Neural cell (in vitro differentiated cells): ENCODE data around the gene DECR2. TPM values are rescaled to one million over a fixed set of nuclear protein-coding genes. Genes with fewer than 3 reads are reported as not detected.

Experiments used
- H2AFZ ChIP-seq: fragments of 200-600, 300-800 bp; sonication (generic), shearing (Covaris generic); 2 replicates; pipeline ENCODE4 v1.6.0; 2014; ENCODE audit warnings: low read depth, mild to moderate bottlenecking, antibody characterized with exemption, low read length, moderate library complexity
- H3F3A ChIP-seq: fragments of 200-600 bp; shearing (Covaris generic); 2 replicates; pipeline ENCODE4 v1.6.1; 2016; ENCODE audit warnings: mild to moderate bottlenecking, moderate library complexity, mixed read lengths, antibody characterized with exemption, low read length; ENCODE audit not compliant: insufficient read depth, poor library complexity, severe bottlenecking
- H3K27ac ChIP-seq: fragments of 200-600, 300-800 bp; sonication (generic), shearing (Covaris generic); 2 replicates; pipeline ENCODE4 v1.5.1; 2014; ENCODE audit warnings: mild to moderate bottlenecking, low read length, moderate library complexity
- H3K27me3 ChIP-seq: fragments of 300-800, 200-600 bp; sonication (generic), shearing (Covaris generic); 2 replicates; pipeline ENCODE4 v1.6.0; 2014; ENCODE audit warnings: mild to moderate bottlenecking, low read depth, low read length, moderate library complexity; ENCODE audit not compliant: insufficient read depth
- H3K36me3 ChIP-seq: fragments of 300-800, 200-600 bp; sonication (generic), shearing (Covaris generic); 2 replicates; pipeline ENCODE4 v1.5.1; 2014; ENCODE audit warnings: mild to moderate bottlenecking, antibody characterized with exemption, low read length, moderate library complexity; ENCODE audit not compliant: insufficient read depth
- H3K4me2 ChIP-seq: fragments of 300-800, 200-600 bp; sonication (generic), shearing (Covaris generic); 2 replicates; pipeline ENCODE4 v1.6.0; 2014; ENCODE audit warnings: mild to moderate bottlenecking, low read length
- H3K4me3 ChIP-seq: fragments of 300-800, 200-600 bp; sonication (generic), shearing (Covaris generic); 2 replicates; pipeline ENCODE4 v1.5.1; 2014; ENCODE audit warnings: mild to moderate bottlenecking, low read length, moderate library complexity
- H3K79me2 ChIP-seq: fragments of 200-600 bp; shearing (Covaris generic); replicated peaks from 2 replicates; pipeline ENCODE4 v1.6.0; 2014; ENCODE audit warnings: mild to moderate bottlenecking, low read length, moderate library complexity; ENCODE audit not compliant: insufficient read depth
- H3K9ac ChIP-seq: fragments of 300-800, 200-600 bp; sonication (generic), shearing (Covaris generic); 2 replicates; pipeline ENCODE4 v1.6.1; 2016; ENCODE audit warnings: mild to moderate bottlenecking, low read length, mixed read lengths
- H3K9me2 ChIP-seq: fragments of 200-600 bp; shearing (Covaris generic); 2 replicates; pipeline ENCODE4 v1.6.1; 2016; ENCODE audit warnings: mild to moderate bottlenecking, low read length, mixed read lengths; ENCODE audit not compliant: insufficient read depth
- H3K9me3 ChIP-seq: fragments of 200-600, 300-800 bp; sonication (generic), shearing (Covaris generic); 2 replicates; pipeline ENCODE4 v1.6.1; 2016; ENCODE audit warnings: mild to moderate bottlenecking, mixed run types, low read length, moderate library complexity, mixed read lengths
- H4K20me1 ChIP-seq: fragments of 200-600 bp; shearing (Covaris generic); 2 replicates; pipeline ENCODE4 v1.6.1; 2016; ENCODE audit warnings: mild to moderate bottlenecking, mixed run types; ENCODE audit not compliant: insufficient read depth
- EP300 ChIP-seq: fragments of 450-650 bp; conservative IDR thresholded peaks from 2 replicates; pipeline ENCODE4 v1.6.1; 2014; ENCODE audit warnings: antibody characterized with exemption, mild to moderate bottlenecking, moderate library complexity; ENCODE audit not compliant: poor library complexity, severe bottlenecking
- EZH2 ChIP-seq: fragments of 200-600, 300-800 bp; shearing (Covaris generic), sonication (generic); IDR thresholded peaks from 2 replicates; pipeline ENCODE4 v1.6.1; 2014; ENCODE audit warnings: antibody characterized with exemption, low read length, borderline replicate concordance, mild to moderate bottlenecking; ENCODE audit not compliant: insufficient read depth, poor library complexity, severe bottlenecking
- MXI1 ChIP-seq: fragments of 450-650 bp; conservative IDR thresholded peaks from 2 replicates; pipeline ENCODE4 v1.6.1; 2014; ENCODE audit warnings: antibody characterized with exemption, mild to moderate bottlenecking; ENCODE audit not compliant: poor library complexity, severe bottlenecking
- POLR2AphosphoS5 ChIP-seq: IDR thresholded peaks from 2 replicates; pipeline ENCODE4 v1.6.1; 2012
- RAD21 ChIP-seq: fragments of 450-650 bp; conservative IDR thresholded peaks from 2 replicates; pipeline ENCODE4 v1.6.1; 2014; ENCODE audit warnings: antibody characterized with exemption, mild to moderate bottlenecking, moderate library complexity
- SMC3 ChIP-seq: fragments of 450-650 bp; conservative IDR thresholded peaks from 2 replicates; pipeline ENCODE4 v1.6.1; 2014; ENCODE audit warnings: antibody characterized with exemption, mild to moderate bottlenecking, moderate library complexity; ENCODE audit not compliant: poor library complexity
- TAF1 ChIP-seq: IDR thresholded peaks from 2 replicates; pipeline ENCODE4 v1.6.1; 2012; ENCODE audit warnings: low read depth
- polyA plus RNA-seq: library from polyadenylated mRNA; depleted of rRNA; stranded (reverse); fragments of >200 nt; gene quantifications from 2 replicates; pipeline ENCODE4 v1.2.3, GENCODE V29; 2014
- TF ChIP-seq, protein P1 (sequence below): fragments of 450-650 bp; IDR thresholded peaks from 2 replicates; pipeline ENCODE4 v1.5.1; 2014; ENCODE audit warnings: antibody characterized with exemption, mild to moderate bottlenecking, moderate library complexity; ENCODE audit not compliant: poor library complexity, severe bottlenecking
- TF ChIP-seq, protein P2 (sequence below): IDR thresholded peaks from 2 replicates; pipeline ENCODE4 v1.6.1; 2012; ENCODE audit warnings: borderline replicate concordance

Gene DECR2
- polyA plus RNA-seq, 1 donor from 2014 or later = 58.8 TPM

DNA sequence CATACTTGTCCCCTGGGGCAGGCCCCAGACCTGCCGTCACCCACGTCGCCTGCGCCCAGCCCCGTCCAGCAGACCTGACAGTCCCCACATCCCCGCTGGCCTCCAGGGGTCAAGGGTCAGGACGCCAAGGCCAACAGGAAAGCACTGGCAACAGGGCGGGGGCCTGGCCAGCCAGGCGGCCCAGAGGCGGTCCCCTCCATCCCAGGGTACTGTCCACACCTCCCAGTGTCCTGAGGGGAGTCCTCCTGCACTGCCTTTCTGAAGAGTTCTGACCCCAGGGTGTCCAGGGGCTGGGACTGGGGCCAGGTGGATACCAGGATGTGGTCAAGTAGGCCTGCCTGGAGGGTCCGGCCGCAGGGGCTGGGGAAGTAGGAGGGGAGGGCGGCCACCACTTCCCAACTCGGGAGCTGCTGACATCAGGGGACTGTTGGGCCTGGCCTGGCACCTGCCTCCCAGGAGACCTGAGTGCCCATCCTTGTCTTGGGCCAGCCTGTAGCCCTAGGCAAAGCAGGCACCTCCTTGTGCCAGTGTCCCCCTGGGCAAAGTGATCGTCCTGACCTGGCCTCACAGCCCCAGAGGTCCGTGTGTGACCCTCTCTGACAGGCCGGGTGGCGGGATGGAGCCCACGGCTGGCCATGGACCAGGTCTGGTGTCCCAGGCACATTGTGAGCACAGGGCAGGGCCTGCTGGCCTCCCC is 42.5 kb upstream of the DECR2 start:
- H3F3A ChIP-seq = no peaks in the 10 kb centered on the region
- H3K9me3 ChIP-seq = no peaks in the 10 kb centered on the region
- no peak overlapping the region for H3K27ac ChIP-seq
- H3K36me3 ChIP-seq = no peaks in the 10 kb centered on the region
- H4K20me1 ChIP-seq = no peaks in the 10 kb centered on the region
- H2AFZ ChIP-seq = no peak overlapping the region
- no peaks in the 10 kb centered on the region for H3K27me3 ChIP-seq
- no peak overlapping the region for H3K9ac ChIP-seq
- no peaks in the 10 kb centered on the region for H3K79me2 ChIP-seq
- H3K4me2 ChIP-seq = no peak overlapping the region
- H3K9me2 ChIP-seq = no peaks in the 10 kb centered on the region
- no peak overlapping the region for H3K4me3 ChIP-seq
- TF ChIP-seq EZH2 (no peak), POLR2AphosphoS5 (no peak), TAF1 (no peak), RAD21 (no peak)
- TF ChIP-seq, protein P1, sequence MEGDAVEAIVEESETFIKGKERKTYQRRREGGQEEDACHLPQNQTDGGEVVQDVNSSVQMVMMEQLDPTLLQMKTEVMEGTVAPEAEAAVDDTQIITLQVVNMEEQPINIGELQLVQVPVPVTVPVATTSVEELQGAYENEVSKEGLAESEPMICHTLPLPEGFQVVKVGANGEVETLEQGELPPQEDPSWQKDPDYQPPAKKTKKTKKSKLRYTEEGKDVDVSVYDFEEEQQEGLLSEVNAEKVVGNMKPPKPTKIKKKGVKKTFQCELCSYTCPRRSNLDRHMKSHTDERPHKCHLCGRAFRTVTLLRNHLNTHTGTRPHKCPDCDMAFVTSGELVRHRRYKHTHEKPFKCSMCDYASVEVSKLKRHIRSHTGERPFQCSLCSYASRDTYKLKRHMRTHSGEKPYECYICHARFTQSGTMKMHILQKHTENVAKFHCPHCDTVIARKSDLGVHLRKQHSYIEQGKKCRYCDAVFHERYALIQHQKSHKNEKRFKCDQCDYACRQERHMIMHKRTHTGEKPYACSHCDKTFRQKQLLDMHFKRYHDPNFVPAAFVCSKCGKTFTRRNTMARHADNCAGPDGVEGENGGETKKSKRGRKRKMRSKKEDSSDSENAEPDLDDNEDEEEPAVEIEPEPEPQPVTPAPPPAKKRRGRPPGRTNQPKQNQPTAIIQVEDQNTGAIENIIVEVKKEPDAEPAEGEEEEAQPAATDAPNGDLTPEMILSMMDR = no peak
- TF ChIP-seq, protein P2, sequence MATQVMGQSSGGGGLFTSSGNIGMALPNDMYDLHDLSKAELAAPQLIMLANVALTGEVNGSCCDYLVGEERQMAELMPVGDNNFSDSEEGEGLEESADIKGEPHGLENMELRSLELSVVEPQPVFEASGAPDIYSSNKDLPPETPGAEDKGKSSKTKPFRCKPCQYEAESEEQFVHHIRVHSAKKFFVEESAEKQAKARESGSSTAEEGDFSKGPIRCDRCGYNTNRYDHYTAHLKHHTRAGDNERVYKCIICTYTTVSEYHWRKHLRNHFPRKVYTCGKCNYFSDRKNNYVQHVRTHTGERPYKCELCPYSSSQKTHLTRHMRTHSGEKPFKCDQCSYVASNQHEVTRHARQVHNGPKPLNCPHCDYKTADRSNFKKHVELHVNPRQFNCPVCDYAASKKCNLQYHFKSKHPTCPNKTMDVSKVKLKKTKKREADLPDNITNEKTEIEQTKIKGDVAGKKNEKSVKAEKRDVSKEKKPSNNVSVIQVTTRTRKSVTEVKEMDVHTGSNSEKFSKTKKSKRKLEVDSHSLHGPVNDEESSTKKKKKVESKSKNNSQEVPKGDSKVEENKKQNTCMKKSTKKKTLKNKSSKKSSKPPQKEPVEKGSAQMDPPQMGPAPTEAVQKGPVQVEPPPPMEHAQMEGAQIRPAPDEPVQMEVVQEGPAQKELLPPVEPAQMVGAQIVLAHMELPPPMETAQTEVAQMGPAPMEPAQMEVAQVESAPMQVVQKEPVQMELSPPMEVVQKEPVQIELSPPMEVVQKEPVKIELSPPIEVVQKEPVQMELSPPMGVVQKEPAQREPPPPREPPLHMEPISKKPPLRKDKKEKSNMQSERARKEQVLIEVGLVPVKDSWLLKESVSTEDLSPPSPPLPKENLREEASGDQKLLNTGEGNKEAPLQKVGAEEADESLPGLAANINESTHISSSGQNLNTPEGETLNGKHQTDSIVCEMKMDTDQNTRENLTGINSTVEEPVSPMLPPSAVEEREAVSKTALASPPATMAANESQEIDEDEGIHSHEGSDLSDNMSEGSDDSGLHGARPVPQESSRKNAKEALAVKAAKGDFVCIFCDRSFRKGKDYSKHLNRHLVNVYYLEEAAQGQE = no peak

DNA sequence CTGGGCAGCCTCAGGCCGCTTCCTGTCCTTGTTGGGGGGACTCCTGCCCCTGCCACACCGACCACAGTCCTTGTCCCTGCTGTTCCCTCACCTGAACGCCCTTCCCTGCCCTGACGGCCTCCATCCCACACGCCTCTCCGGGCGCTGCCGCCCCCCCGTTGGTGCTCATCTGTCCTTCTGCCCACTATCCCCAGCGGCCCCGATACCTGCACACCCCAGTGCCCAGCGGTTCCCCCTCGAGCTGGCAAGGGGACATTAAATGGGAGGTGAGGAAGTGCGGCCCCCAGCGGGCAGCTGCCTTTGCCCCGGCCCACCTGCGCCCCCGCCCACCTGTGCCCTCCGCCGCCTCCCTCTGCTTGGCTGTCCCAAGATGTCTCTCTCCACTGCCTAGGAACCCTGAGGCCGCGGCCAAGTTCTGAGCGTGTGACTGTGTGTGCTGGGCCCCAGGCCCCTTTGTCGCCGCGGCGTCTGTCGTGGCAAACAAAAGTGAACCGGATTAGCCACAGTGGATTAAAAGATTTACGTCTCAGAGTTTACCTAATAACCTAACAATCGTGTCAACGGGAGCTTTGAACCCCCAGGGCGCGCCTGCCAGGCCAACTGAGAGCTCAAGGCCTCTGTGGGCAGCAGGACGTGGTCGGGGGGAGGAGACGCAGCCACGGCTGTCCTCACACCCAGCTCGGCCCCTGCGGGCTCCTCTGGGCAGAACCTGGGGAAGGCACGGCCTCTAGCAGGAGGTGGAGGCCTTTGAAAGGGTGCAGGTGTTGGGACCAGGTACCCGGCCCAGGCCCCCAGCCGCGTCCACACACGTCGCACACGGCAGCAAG is 41.6 kb upstream of the DECR2 start:
- Histone ChIP-seq H3K9ac (no peak overlapping the region), H3K27ac (no peak overlapping the region), H3K9me3 (no peaks in the 10 kb centered on the region), H3K79me2 (no peaks in the 10 kb centered on the region), H3K27me3 (no peaks in the 10 kb centered on the region), H4K20me1 (no peaks in the 10 kb centered on the region), H3K4me3 (no peak overlapping the region), H3F3A (no peaks in the 10 kb centered on the region), H3K9me2 (no peaks in the 10 kb centered on the region), H3K4me2 (no peak overlapping the region), H2AFZ (no peak overlapping the region), H3K36me3 (no peaks in the 10 kb centered on the region)
- no peak for TF ChIP-seq SMC3
- TF ChIP-seq TAF1 = no peak
- no peak for TF ChIP-seq POLR2AphosphoS5
- TF ChIP-seq EZH2 = no peak
- no peak for TF ChIP-seq EP300
- TF ChIP-seq RAD21 = no peak
- no peak for TF ChIP-seq MXI1
- TF ChIP-seq, protein P2 = no peak
- TF ChIP-seq, protein P1 = no peak
